ENCODE measurements around the gene MED25. TPM values are rescaled to one million over a fixed set of nuclear protein-coding genes. Genes with fewer than 3 reads are reported as not detected.
A peak's percentile ranks its signal among the peaks of the same experiment; 100 is the strongest.
"Not testable (repeated sequence)": the region's sequence is repeated elsewhere in the genome, so short reads cannot be mapped to it uniquely, and the experiment has no call there.

The MED25 gene
- total RNA-seq, 4 donors from 2014 or later = 29.7 to 57.7 (median 41.8) TPM

GRCh38 chr19:49812452-49812996 lies 5.6 kb upstream of the MED25 start:
- Histone ChIP-seq H3K27ac (peak overlapping the region; percentile 75 to 86 (median 80)), H3K36me3 (no peaks in the 10 kb centered on the region), H3K4me1 (peaks cover 0 to 36% (median 7%) of the 10 kb centered on the region in 4 donors), H3K27me3 (no peaks in the 10 kb centered on the region), H3K9me3 (no peaks in the 10 kb centered on the region), H3K4me3 (peak overlapping the region; percentile 52 to 80 (median 58))
- DNase-seq = no peak
- TF ChIP-seq POLR2A (IDR thresholded peaks at IDR 0.05) (no peak), CTCF (IDR thresholded peaks at IDR 0.05) (no peak)

- peak; percentile 92 to 99 (median 97) for DNase-seq
- H3K4me1 ChIP-seq = peaks cover 0 to 36% (median 6%) of the 10 kb centered on the region in 4 donors
- no peaks in the 10 kb centered on the region for H3K9me3 ChIP-seq
- peak within 1 kb of the TSS; percentile 75 to 86 (median 80) for H3K27ac ChIP-seq
- H3K27me3 ChIP-seq = no peaks in the 10 kb centered on the region
- TF ChIP-seq CTCF (IDR thresholded peaks at IDR 0.05) (peak in 2 of 6 experiments; percentile 10 to 29), POLR2A (IDR thresholded peaks at IDR 0.05) (no peak)
- peak within 1 kb of the TSS; percentile 52 to 80 (median 58) for H3K4me3 ChIP-seq
- H3K36me3 ChIP-seq = no peaks in the 10 kb centered on the region
Measured at GRCh38 chr19:49812997-49813861, 4.9 kb upstream of the MED25 start, which contains the start of gene FUZ. TSS of gene FUZ (minus strand) at chr19:49813292. CDS start at chr19:49813106, 186 bp downstream.

GRCh38 chr19:49814010-49814409 lies 4.1 kb upstream of the MED25 start:
- DNase-seq = no peak
- TF ChIP-seq POLR2A (IDR thresholded peaks at IDR 0.05) (no peak), CTCF (IDR thresholded peaks at IDR 0.05) (no peak)
- peak overlapping the region in 3 of 4 donors; percentile 7 to 86 (median 79) for H3K27ac ChIP-seq
- peaks cover 0 to 30% (median 3%) of the 10 kb centered on the region in 4 donors for H3K4me1 ChIP-seq
- no peaks in the 10 kb centered on the region for H3K9me3 ChIP-seq
- H3K4me3 ChIP-seq = peak overlapping the region in 2 of 4 donors; percentile 64 to 80
- H3K27me3 ChIP-seq = no peaks in the 10 kb centered on the region
- H3K36me3 ChIP-seq = no peaks in the 10 kb centered on the region

- Histone ChIP-seq H3K9me3 (no peaks in the 10 kb centered on the region), H3K27ac (peak overlapping the region; percentile 77 to 93 (median 90)), H3K36me3 (peaks cover 0 to 8% (median 0%) of the 10 kb centered on the region in 3 donors), H3K27me3 (no peaks in the 10 kb centered on the region), H3K4me1 (peaks cover 0 to 31% (median 0%) of the 10 kb centered on the region in 4 donors), H3K4me3 (peak overlapping the region in 1 of 4 donors; percentile 73)
- DNase-seq = no peak
- TF ChIP-seq POLR2A (IDR thresholded peaks at IDR 0.05) (no peak), CTCF (IDR thresholded peaks at IDR 0.05) (no peak)
Measured at GRCh38 chr19:49816590-49816989, 1.5 kb upstream of the MED25 start.

- H3K27ac ChIP-seq = peak overlapping the region; percentile 77 to 93 (median 90)
- H3K27me3 ChIP-seq = no peaks in the 10 kb centered on the region
- H3K9me3 ChIP-seq = no peaks in the 10 kb centered on the region
- peak overlapping the region; percentile 73 to 83 (median 81) for H3K4me3 ChIP-seq
- H3K36me3 ChIP-seq = peaks cover 0 to 20% (median 0%) of the 10 kb centered on the region in 3 donors
- H3K4me1 ChIP-seq = peaks cover 0 to 24% (median 0%) of the 10 kb centered on the region in 4 donors
- DNase-seq = no peak
- TF ChIP-seq CTCF (IDR thresholded peaks at IDR 0.05) = no peak
- no peak for TF ChIP-seq POLR2A (IDR thresholded peaks at IDR 0.05)
Measured at GRCh38 chr19:49818649-49819370, 721 bp downstream of the MED25 start.

GRCh38 chr19:49819452-49820115 lies 1.5 kb downstream of the MED25 start:
- not testable (repeated sequence) for DNase-seq, H3K27me3 ChIP-seq, H3K9me3 ChIP-seq, H3K27ac ChIP-seq
- Histone ChIP-seq H3K36me3 (peaks cover 0 to 28% (median 0%) of the 10 kb centered on the region in 3 donors), H3K4me3 (peak overlapping the region in 2 of 4 donors; percentile 73 to 83), H3K4me1 (peaks cover 0 to 24% (median 0%) of the 10 kb centered on the region in 4 donors)

Data from Peyer's patch (tissue), 4 donors.